Ovary (tissue), 3 donors: ENCODE measurements around the gene OVAAL.

ENCODE experiments used
- EP300 ChIP-seq: sonication (generic); formaldehyde crosslinking; IDR thresholded peaks from one replicate; pipeline ENCODE4 v1.6.1; 2017; ENCODE audit warnings: antibody characterized with exemption
- POLR2A ChIP-seq: fragments of 450-650 bp; IDR thresholded peaks from one replicate; pipeline ENCODE4 v1.6.1; 2017; ENCODE audit warnings: antibody characterized with exemption, mild to moderate bottlenecking, moderate library complexity
- TF ChIP-seq, protein P1 (sequence below), 3 donors: fragments of 450-650 bp in 2 of 3; fragments of 200-600 bp in 1 of 3; IDR thresholded peaks; one replicate each; pipeline versions ENCODE4 v1.5.1 to v1.8.0; 2016 to 2022; ENCODE audit warnings: antibody characterized with exemption in 3 of 3, mild to moderate bottlenecking in 1 of 3
- donor health status: DM: no; HTN: no; CAD: no.

DNA sequence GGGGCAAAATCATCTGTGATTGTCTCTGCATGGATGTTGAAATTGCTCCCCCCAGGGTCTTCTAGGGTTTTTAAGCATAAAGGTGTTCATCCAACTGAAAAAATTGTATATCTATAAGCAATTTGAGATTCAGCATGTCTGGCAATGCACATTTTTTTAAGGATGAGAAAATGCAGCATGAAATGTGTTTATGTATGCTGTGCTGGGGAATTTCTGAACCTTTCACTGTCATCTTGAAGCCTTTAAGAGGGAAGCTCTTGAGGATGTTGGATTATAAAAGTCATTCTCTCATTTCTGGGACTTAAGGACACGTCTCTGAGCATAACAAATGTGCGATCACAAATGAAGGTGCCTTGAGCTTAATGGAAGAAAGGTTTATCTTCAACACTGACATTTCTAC, 9.4 kb downstream of the OVAAL start:
- TF ChIP-seq, protein P1, sequence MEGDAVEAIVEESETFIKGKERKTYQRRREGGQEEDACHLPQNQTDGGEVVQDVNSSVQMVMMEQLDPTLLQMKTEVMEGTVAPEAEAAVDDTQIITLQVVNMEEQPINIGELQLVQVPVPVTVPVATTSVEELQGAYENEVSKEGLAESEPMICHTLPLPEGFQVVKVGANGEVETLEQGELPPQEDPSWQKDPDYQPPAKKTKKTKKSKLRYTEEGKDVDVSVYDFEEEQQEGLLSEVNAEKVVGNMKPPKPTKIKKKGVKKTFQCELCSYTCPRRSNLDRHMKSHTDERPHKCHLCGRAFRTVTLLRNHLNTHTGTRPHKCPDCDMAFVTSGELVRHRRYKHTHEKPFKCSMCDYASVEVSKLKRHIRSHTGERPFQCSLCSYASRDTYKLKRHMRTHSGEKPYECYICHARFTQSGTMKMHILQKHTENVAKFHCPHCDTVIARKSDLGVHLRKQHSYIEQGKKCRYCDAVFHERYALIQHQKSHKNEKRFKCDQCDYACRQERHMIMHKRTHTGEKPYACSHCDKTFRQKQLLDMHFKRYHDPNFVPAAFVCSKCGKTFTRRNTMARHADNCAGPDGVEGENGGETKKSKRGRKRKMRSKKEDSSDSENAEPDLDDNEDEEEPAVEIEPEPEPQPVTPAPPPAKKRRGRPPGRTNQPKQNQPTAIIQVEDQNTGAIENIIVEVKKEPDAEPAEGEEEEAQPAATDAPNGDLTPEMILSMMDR (IDR thresholded peaks at IDR 0.05), result no peak
- TF ChIP-seq EP300 (no peak), POLR2A (no peak)
